Transverse colon (tissue), 4 donors: Measurements from ENCODE around the gene FTSJ1. TPM values are rescaled to one million over a fixed set of nuclear protein-coding genes. Genes with fewer than 3 reads are reported as not detected.

Experiments
- DNase-seq: peaks from one replicate; pipeline ENCODE4 v3.0.0-alpha.2; 2019
- H3K27ac ChIP-seq, 4 donors: fragments of 200-600 bp; sonication (generic); 2 replicates each; pipeline ENCODE4 v1.5.1; 2016 to 2018; ENCODE audit warnings: inconsistent platforms in 4 of 4
- H3K27me3 ChIP-seq: fragments of 200-600 bp; sonication (generic); 2 replicates; pipeline ENCODE4 v1.5.1; 2017; ENCODE audit warnings: inconsistent platforms
- H3K36me3 ChIP-seq, 4 donors: fragments of 200-600 bp; sonication (generic); 2 replicates each; pipeline ENCODE4 v1.5.1; 2017 to 2019; ENCODE audit warnings: inconsistent platforms in 4 of 4
- H3K4me1 ChIP-seq, 4 donors: fragments of 200-600 bp; sonication (generic); 2 replicates each; pipeline ENCODE4 v1.5.1; 2017 to 2020; ENCODE audit warnings: inconsistent platforms in 4 of 4
- H3K4me3 ChIP-seq, 4 donors: fragments of 200-600 bp; sonication (generic); 1 replicate in 1 of 4; 2 replicates in 3 of 4; pipeline versions ENCODE4 v1.5.1 to v1.6.1; 2017 to 2019; ENCODE audit warnings: inconsistent platforms in 4 of 4
- H3K9me3 ChIP-seq, 2 donors: fragments of 200-600 bp; sonication (generic); 2 replicates each; pipeline ENCODE4 v1.5.1; 2017 to 2019; ENCODE audit warnings: inconsistent platforms in 2 of 2
- CTCF ChIP-seq, 5 experiments: fragments of 200-600 bp in 3 of 5; fragments of 450-650 bp in 2 of 5; sonication (generic) in 3 of 5; IDR thresholded peaks; 1 replicate in 2 of 5; 2 replicates in 3 of 5; pipeline ENCODE4 v1.5.1; 2016 to 2017; ENCODE audit warnings: antibody characterized with exemption in 5 of 5, inconsistent platforms in 3 of 5, mild to moderate bottlenecking in 2 of 5, moderate library complexity in 1 of 5
- EP300 ChIP-seq: sonication (generic); formaldehyde crosslinking; IDR thresholded peaks from one replicate; pipeline ENCODE4 v1.6.1; 2017; ENCODE audit warnings: antibody characterized with exemption, low read depth
- POLR2A ChIP-seq: fragments of 450-650 bp; IDR thresholded peaks from one replicate; pipeline ENCODE4 v1.6.1; 2016; ENCODE audit warnings: antibody characterized with exemption, mild to moderate bottlenecking, moderate library complexity
- POLR2AphosphoS5 ChIP-seq, 3 donors: sonication (generic); formaldehyde crosslinking; IDR thresholded peaks; one replicate each; pipeline ENCODE4 v1.6.1; 2016; ENCODE audit warnings: antibody characterized with exemption in 3 of 3
- WGBS, 2 donors: methylation state at CpG; one replicate each; pipeline ENCODE4 v1.1.5; 2018; ENCODE audit warnings: low coverage in 1 of 2; 5-methylcytosine and 5-hydroxymethylcytosine counted together
- in situ Hi-C, 4 donors: fragments of 200-750 bp; cut with MboI; loops; one replicate each; pipeline versions ENCODE4 v1.15.0 to v1.15.1; 2017; ENCODE audit warnings: low sequenced_read_pairs in 3 of 4, low pct_ligation_motif_present in 1 of 4, low pct_unique_long_range_greater_than_20kb in 1 of 4
- intact Hi-C: fragments of 100-400 bp; cut with DNase I; formaldehyde crosslinking; loops from one replicate; pipeline ENCODE4 v1.15.1; 2023; ENCODE audit warnings: low total_unique reads
- total RNA-seq, 4 donors: library from RNA; depleted of rRNA; stranded (reverse); fragments of >200 nt; gene quantifications; one replicate each; pipeline ENCODE4 v1.1.0, GENCODE V29; 2016

The FTSJ1 gene
- total RNA-seq, 4 donors from 2014 or later: 15.3 to 33.2 (median 31.1) TPM

GRCh38 chrX:48512371-48512935 lies 36.5 kb downstream of the FTSJ1 start:
- H3K27me3 ChIP-seq: no peaks in the 10 kb centered on the region
- no peak for TF ChIP-seq EP300
- no peak for TF ChIP-seq POLR2A
- TF ChIP-seq POLR2AphosphoS5 (IDR thresholded peaks at IDR 0.05): no peak
- no peak for TF ChIP-seq CTCF (IDR thresholded peaks at IDR 0.05)
- no peak overlapping the region for H3K4me3 ChIP-seq
- intact Hi-C loops: no loop called here
- in situ Hi-C loops: no loop called here
- no peak overlapping the region for H3K27ac ChIP-seq
- H3K4me1 ChIP-seq: peaks cover 0 to 9% (median 2%) of the 10 kb centered on the region in 4 donors
- no peaks in the 10 kb centered on the region for H3K36me3 ChIP-seq
- no peaks in the 10 kb centered on the region for H3K9me3 ChIP-seq
- no peak for DNase-seq
- 95% methylated on average over 19 of the region's 20 CpGs; no CpG with 5 or more reads in 1 of the 2 donors for WGBS, 2 donors

DNA sequence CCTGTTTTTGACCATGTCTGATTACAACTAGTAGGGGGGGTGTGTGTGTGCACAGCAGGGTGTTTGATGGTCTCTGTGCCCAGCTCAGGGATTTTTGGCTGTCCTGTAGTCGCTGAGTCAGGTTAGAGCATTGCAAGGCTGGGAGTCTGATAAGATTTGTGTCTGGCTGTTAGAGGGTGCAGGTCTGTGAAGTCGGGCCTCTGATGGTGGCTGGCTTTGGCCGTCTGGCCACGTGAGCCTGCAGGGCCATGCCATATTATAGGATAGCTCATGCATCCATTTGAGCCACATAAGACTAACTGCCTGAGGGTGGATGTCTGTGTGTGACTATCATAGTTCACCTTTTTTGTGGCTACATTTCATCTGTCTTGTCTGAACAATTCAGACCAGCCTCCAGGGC lies 37.7 kb downstream of the FTSJ1 start:
- peaks cover 0 to 5% (median 0%) of the 10 kb centered on the region in 4 donors for H3K4me1 ChIP-seq
- no peaks in the 10 kb centered on the region for H3K36me3 ChIP-seq
- H3K9me3 ChIP-seq: no peaks in the 10 kb centered on the region
- TF ChIP-seq POLR2AphosphoS5 (IDR thresholded peaks at IDR 0.05) (no peak), EP300 (no peak), CTCF (IDR thresholded peaks at IDR 0.05) (no peak), POLR2A (no peak)
- DNase-seq: no peak
- no peaks in the 10 kb centered on the region for H3K27me3 ChIP-seq
- 57% methylated on average over 4 of the region's 4 CpGs; no CpG with 5 or more reads in 1 of the 2 donors for WGBS, 2 donors
- no peak overlapping the region for H3K4me3 ChIP-seq
- in situ Hi-C loops (no loop called here), intact Hi-C loops (no loop called here)
- no peak overlapping the region for H3K27ac ChIP-seq

- Histone ChIP-seq H3K4me1 (peaks cover 0 to 5% (median 0%) of the 10 kb centered on the region in 4 donors), H3K27ac (no peak overlapping the region), H3K27me3 (no peaks in the 10 kb centered on the region), H3K36me3 (no peaks in the 10 kb centered on the region), H3K9me3 (no peaks in the 10 kb centered on the region), H3K4me3 (no peak overlapping the region)
- DNase-seq: no peak
- in situ Hi-C loops (no loop called here), intact Hi-C loops (no loop called here)
- 84% methylated on average over 16 of the region's 16 CpGs; no CpG with 5 or more reads in 1 of the 2 donors for WGBS, 2 donors
- TF ChIP-seq CTCF (IDR thresholded peaks at IDR 0.05) (no peak), POLR2A (no peak), EP300 (no peak), POLR2AphosphoS5 (IDR thresholded peaks at IDR 0.05) (no peak)
Observed at GRCh38 chrX:48514126-48514806, 38.3 kb downstream of the FTSJ1 start.

GRCh38 chrX:48514868-48515460 lies 39.0 kb downstream of the FTSJ1 start:
- H3K4me1 ChIP-seq: no peaks in the 10 kb centered on the region
- TF ChIP-seq POLR2A (no peak), CTCF (IDR thresholded peaks at IDR 0.05) (no peak), POLR2AphosphoS5 (IDR thresholded peaks at IDR 0.05) (no peak), EP300 (no peak)
- no peak for DNase-seq
- no peak overlapping the region for H3K27ac ChIP-seq
- in situ Hi-C loops (no loop called here), intact Hi-C loops (no loop called here)
- no peaks in the 10 kb centered on the region for H3K36me3 ChIP-seq
- no peaks in the 10 kb centered on the region for H3K9me3 ChIP-seq
- no peaks in the 10 kb centered on the region for H3K27me3 ChIP-seq
- 87% methylated on average over 9 of the region's 9 CpGs; no CpG with 5 or more reads in 1 of the 2 donors for WGBS, 2 donors
- no peak overlapping the region for H3K4me3 ChIP-seq
